NCI-H1105 (cell line): ENCODE measurements around the gene TUT1.
"Not testable (repeated sequence)": the region's sequence is repeated elsewhere in the genome, so short reads cannot be mapped to it uniquely, and the experiment has no call there.

ENCODE experiments used
- DNase-seq: peaks from one replicate; lab custom pipeline; 2025; lab: John Stamatoyannopoulos, UW

TUT1 gene

GRCh38 chr11:62556108-62556874 is 35.0 kb downstream of the TUT1 start:
- no peak for DNase-seq

GRCh38 chr11:62555464-62556107 is 35.7 kb downstream of the TUT1 start:
- DNase-seq = no peak

GRCh38 chr11:62554387-62555167 is 36.7 kb downstream of the TUT1 start:
- no peak for DNase-seq

GRCh38 chr11:62553839-62554361 is 37.4 kb downstream of the TUT1 start:
- DNase-seq = no peak

- DNase-seq = no peak
These were observed 38.1 kb downstream of the TUT1 start for GRCh38 chr11:62553080-62553838.

- no peak for DNase-seq
These were observed 38.7 kb downstream of the TUT1 start for GRCh38 chr11:62552485-62553079.

- not testable (repeated sequence) for DNase-seq
These were observed 40.8 kb downstream of the TUT1 start for GRCh38 chr11:62550478-62550877.

GRCh38 chr11:62548545-62549335 is 42.6 kb downstream of the TUT1 start:
- DNase-seq = no peak

- DNase-seq = no peak
These were observed 43.5 kb downstream of the TUT1 start for GRCh38 chr11:62547691-62548281.

GRCh38 chr11:62546929-62547625 is 44.2 kb downstream of the TUT1 start:
- DNase-seq = no peak

GRCh38 chr11:62546244-62546928 is 44.9 kb downstream of the TUT1 start, which contains the start of gene AHNAK:
Gene AHNAK, minus strand, starts transcription at chr11:62546806. Its CDS starts 10,708 bp downstream, at chr11:62536098.
- DNase-seq = no peak

- no peak for DNase-seq
These were observed 45.7 kb downstream of the TUT1 start for GRCh38 chr11:62545437-62546243.

- DNase-seq = no peak
These were observed 46.5 kb downstream of the TUT1 start for GRCh38 chr11:62544581-62545436.

- no peak for DNase-seq
These were observed 47.5 kb downstream of the TUT1 start for GRCh38 chr11:62543680-62544444.

GRCh38 chr11:62542750-62543567 is 48.4 kb downstream of the TUT1 start:
- no peak for DNase-seq
